GM12878 (cell line): ENCODE results near the gene COPG2. TPM values are rescaled to one million over a fixed set of nuclear protein-coding genes. Genes with fewer than 3 reads are reported as not detected.

Experiments
- ATAC-seq: fragments of 200-7000 bp; cut with Tn5 transposase; 3 replicates; pipeline ENCODE4 v1.9.1; 2020; ENCODE audit warnings: mild to moderate bottlenecking, moderate library complexity
- BruUV-seq: library from RNA; stranded (reverse); fragments of 400-500 nt; replicated peaks from 2 replicates; lab custom pipeline; 2021; lab: Mats Ljungman, UMichigan
- CTCF ChIA-PET: fragments of 300-600 bp; sonication (Branson Sonifier 250); formaldehyde crosslinking; extraction: SDS; loops from one replicate; lab custom pipeline; 2021; ENCODE audit warnings: inconsistent platforms; lab: Yijun Ruan, JAX
- POLR2A ChIA-PET: fragments of 350-600 bp; formaldehyde crosslinking; extraction: SDS; loops from one replicate; lab custom pipeline; 2021; ENCODE audit warnings: inconsistent platforms; lab: Charles Lee
- RAD21 ChIA-PET: fragments of 300-600 bp; sonication (Branson Sonifier 250); formaldehyde crosslinking; loops from one replicate; lab custom pipeline; 2023; ENCODE audit warnings: antibody characterized with exemption; ENCODE audit not compliant: unreplicated experiment; lab: Charles Lee
- SMC1A ChIA-PET: fragments of 300-600 bp; sonication (Branson Sonifier 250); formaldehyde crosslinking; loops from one replicate; lab custom pipeline; 2023; ENCODE audit not compliant: unreplicated experiment, uncharacterized antibody; lab: Charles Lee
- DNase-seq: peaks from one replicate; pipeline ENCODE4 v3.0.0-alpha.2; 2011; ENCODE audit warnings: low read depth, low spot score
- FAIRE-seq: peaks from 3 replicates; lab custom pipeline; 2011; peaks lifted over from hg19 to GRCh38; lab: Jason Lieb, UNC
- H2AFZ ChIP-seq: 2 replicates; pipeline ENCODE4 v1.6.0; 2011; ENCODE audit warnings: low read depth, low read length, control low read depth; ENCODE audit not compliant: control insufficient read depth
- H3K27ac ChIP-seq: 2 replicates; pipeline ENCODE4 v1.5.1; 2011; ENCODE audit warnings: control low read depth; ENCODE audit not compliant: control insufficient read depth, insufficient read depth
- H3K27me3 ChIP-seq, 2 experiments: replicated peaks in 1 of 2; 2 replicates each; pipeline versions ENCODE4 v1.6.0 to v1.6.1; 2011; ENCODE audit warnings: low read length in 1 of 2; ENCODE audit not compliant: control insufficient read depth in 2 of 2, insufficient read depth in 2 of 2
- H3K36me3 ChIP-seq, 2 experiments: 2 replicates each; pipeline ENCODE4 v1.5.1; 2011; ENCODE audit warnings: low read length in 1 of 2; ENCODE audit not compliant: control insufficient read depth in 2 of 2, insufficient read depth in 2 of 2
- H3K4me1 ChIP-seq: 2 replicates; pipeline ENCODE4 v1.6.1; 2011; ENCODE audit warnings: mild to moderate bottlenecking, low read length, moderate library complexity, mixed read lengths; ENCODE audit not compliant: control insufficient read depth, insufficient read depth
- H3K4me2 ChIP-seq: 2 replicates; pipeline ENCODE4 v1.6.0; 2011; ENCODE audit warnings: control low read depth; ENCODE audit not compliant: control insufficient read depth, insufficient read depth
- H3K4me3 ChIP-seq: fragments of 200-600 bp; sonication (generic); 2 replicates; pipeline ENCODE4 v1.5.1; 2016
- H3K79me2 ChIP-seq: 2 replicates; pipeline ENCODE4 v1.6.0; 2011; ENCODE audit warnings: low read length; ENCODE audit not compliant: control insufficient read depth, insufficient read depth
- H3K9ac ChIP-seq: 2 replicates; pipeline ENCODE4 v1.8.0; 2011; ENCODE audit warnings: low read length, control low read depth, mixed read lengths; ENCODE audit not compliant: control insufficient read depth, insufficient read depth
- H3K9me3 ChIP-seq: replicated peaks from 3 replicates; pipeline ENCODE4 v1.5.1; 2011; ENCODE audit warnings: mild to moderate bottlenecking, low read length; ENCODE audit not compliant: control insufficient read depth, insufficient read depth
- H4K20me1 ChIP-seq: 2 replicates; pipeline ENCODE4 v1.6.0; 2011; ENCODE audit not compliant: control insufficient read depth, insufficient read depth
- ATF2 ChIP-seq: IDR thresholded peaks from 2 replicates; pipeline ENCODE4 v1.6.1; 2012; ENCODE audit warnings: low read length, inconsistent platforms
- ATF7 ChIP-seq: fragments of 450-650 bp; IDR thresholded peaks from 2 replicates; pipeline ENCODE4 v1.6.1; 2016; ENCODE audit warnings: low read depth, mild to moderate bottlenecking
- BACH1 ChIP-seq: fragments of 450-650 bp; IDR thresholded peaks from 2 replicates; pipeline ENCODE4 v1.6.1; 2017; ENCODE audit warnings: mild to moderate bottlenecking, borderline replicate concordance
- CBX3 ChIP-seq: fragments of 200-600 bp; sonication (generic); IDR thresholded peaks from 2 replicates; pipeline ENCODE4 v1.6.1; 2016; ENCODE audit warnings: low read depth, borderline replicate concordance
- FOXK2 ChIP-seq: fragments of 450-650 bp; IDR thresholded peaks from 2 replicates; pipeline ENCODE4 v1.6.1; 2017; ENCODE audit warnings: mild to moderate bottlenecking, moderate library complexity
- PRDM15 ChIP-seq: fragments of 450-650 bp; formaldehyde crosslinking; IDR thresholded peaks from 2 replicates; pipeline ENCODE4 v1.4.0; 2020; ENCODE audit warnings: mild to moderate bottlenecking, moderate library complexity
- SREBF1 ChIP-seq: IDR thresholded peaks from 2 replicates; pipeline ENCODE4 v1.6.1; 2012; ENCODE audit warnings: mild to moderate bottlenecking, low read length
- ZZZ3 ChIP-seq: IDR thresholded peaks from 2 replicates; pipeline ENCODE4 v1.6.1; 2011; ENCODE audit warnings: low read depth; ENCODE audit not compliant: control insufficient read depth, insufficient read length
- WGBS: methylation state at CpG from one replicate; pipeline ENCODE4 v1.1.6; 2016; ENCODE audit warnings: low lambda C conversion rate; ENCODE audit not compliant: insufficient replicate concordance, insufficient coverage; ENCODE audit errors: missing lambda C conversion rate; 5-methylcytosine and 5-hydroxymethylcytosine counted together
- in situ Hi-C: fragments of 300-500 bp; cut with MboI; formaldehyde crosslinking; loops from 9 replicates; pipeline ENCODE4 v1.14.3; 2018; ENCODE audit warnings: mixed read lengths
- intact Hi-C: fragments of 100-400 bp; cut with micrococcal nuclease; formaldehyde crosslinking; loops from one replicate; pipeline ENCODE4 v1.14.2; 2022; ENCODE audit not compliant: unreplicated experiment
- polyA plus RNA-seq, 11 experiments: library from polyadenylated mRNA; depleted of rRNA in 4 of 11; unstranded in 6 of 11; stranded (reverse) in 5 of 11; fragments of >200 nt; fragmentation: Nextera tagmentation in 4 of 11; fragmentation: Illumina TruSeq in 1 of 11; extraction: Ambion mirVana in 4 of 11; extraction: Trizol in 1 of 11; gene quantifications; 1 replicate in 1 of 11; 2 replicates in 10 of 11; pipeline versions ENCODE4 v1.2.1 to v1.2.3, GENCODE V29; 2011 to 2016; ENCODE audit warnings: inconsistent platforms in 2 of 11, missing spikeins in 2 of 11, low read depth in 1 of 11
- total RNA-seq, 4 experiments: library from RNA; depleted of rRNA in 3 of 4; stranded (reverse); fragments of >200 nt in 3 of 4; fragmentation: Illumina TruSeq in 1 of 4; extraction: Trizol in 1 of 4; gene quantifications; 2 replicates each; pipeline versions ENCODE4 v1.2.1 to v1.2.3, GENCODE V29; 2013 to 2021
- TF ChIP-seq, protein P1 (sequence below): IDR thresholded peaks from 2 replicates; pipeline ENCODE4 v1.6.1; 2012; ENCODE audit warnings: mild to moderate bottlenecking, low read depth, low read length
- TF ChIP-seq, protein P2 (sequence below): IDR thresholded peaks from 2 replicates; pipeline ENCODE4 v1.6.1; 2012; ENCODE audit warnings: improper control_type of control experiment, low read depth, low read length; ENCODE audit not compliant: insufficient replicate concordance

Gene COPG2
- total and polyA plus RNA-seq, 10 of the 15 experiments (the other 5 are each of a cell fraction or from before 2014, with no cell fraction given): 3.4 to 37.8 (median 16.7) TPM

DNA sequence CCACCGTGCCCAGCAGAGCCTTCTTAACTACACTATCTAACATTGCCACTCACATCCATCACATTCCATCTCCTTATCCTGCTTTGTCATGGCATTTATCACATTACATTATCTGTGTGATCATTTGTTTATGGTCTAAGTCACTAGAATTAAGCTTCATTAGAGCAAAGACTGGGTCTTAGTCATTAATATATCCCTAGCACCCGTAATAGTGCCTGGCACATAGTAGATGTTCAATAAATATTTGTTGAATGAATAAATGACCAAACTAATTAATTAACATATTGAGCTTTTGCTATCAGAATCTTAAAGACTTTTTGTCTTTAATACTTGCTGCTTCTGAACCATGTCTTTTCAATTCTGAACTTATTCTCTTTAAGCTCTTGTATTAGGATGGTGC is 5.9 kb upstream of the COPG2 start:
- no peak for ATAC-seq
- no peak overlapping the region for H3K27ac ChIP-seq
- H3K27me3 ChIP-seq: no peaks in the 10 kb centered on the region
- POLR2A ChIA-PET: no interaction called here
- no peak overlapping the region for H3K9ac ChIP-seq
- SMC1A ChIA-PET: no interaction called here
- DNase-seq: no peak
- WGBS: 94% methylated on average over 2 of the region's 2 CpGs
- H3K4me2 ChIP-seq: no peak overlapping the region
- intact Hi-C loops (no loop called here), in situ Hi-C loops (no loop called here)
- no peaks in the 10 kb centered on the region for H3K36me3 ChIP-seq
- RAD21 ChIA-PET: interaction anchor here (0.7 kb wide), 1 partner anchor 572 kb away, joined by 5 read pairs; no protein-coding TSS in a partner anchor
- H3K9me3 ChIP-seq: no peaks in the 10 kb centered on the region
- no peaks in the 10 kb centered on the region for H3K4me1 ChIP-seq
- H3K79me2 ChIP-seq: no peaks in the 10 kb centered on the region
- FAIRE-seq: no peak
- BruUV-seq: no TSS peak
- no peak overlapping the region for H2AFZ ChIP-seq
- H3K4me3 ChIP-seq: no peak overlapping the region
- CTCF ChIA-PET: no interaction called here
- H4K20me1 ChIP-seq: no peaks in the 10 kb centered on the region
- TF ChIP-seq ZZZ3 (no peak), FOXK2 (no peak), SREBF1 (no peak), ATF7 (no peak), CBX3 (no peak), BACH1 (no peak), ATF2 (no peak), PRDM15 (CRISPR knock-in tag) (no peak)
- TF ChIP-seq, protein P1, sequence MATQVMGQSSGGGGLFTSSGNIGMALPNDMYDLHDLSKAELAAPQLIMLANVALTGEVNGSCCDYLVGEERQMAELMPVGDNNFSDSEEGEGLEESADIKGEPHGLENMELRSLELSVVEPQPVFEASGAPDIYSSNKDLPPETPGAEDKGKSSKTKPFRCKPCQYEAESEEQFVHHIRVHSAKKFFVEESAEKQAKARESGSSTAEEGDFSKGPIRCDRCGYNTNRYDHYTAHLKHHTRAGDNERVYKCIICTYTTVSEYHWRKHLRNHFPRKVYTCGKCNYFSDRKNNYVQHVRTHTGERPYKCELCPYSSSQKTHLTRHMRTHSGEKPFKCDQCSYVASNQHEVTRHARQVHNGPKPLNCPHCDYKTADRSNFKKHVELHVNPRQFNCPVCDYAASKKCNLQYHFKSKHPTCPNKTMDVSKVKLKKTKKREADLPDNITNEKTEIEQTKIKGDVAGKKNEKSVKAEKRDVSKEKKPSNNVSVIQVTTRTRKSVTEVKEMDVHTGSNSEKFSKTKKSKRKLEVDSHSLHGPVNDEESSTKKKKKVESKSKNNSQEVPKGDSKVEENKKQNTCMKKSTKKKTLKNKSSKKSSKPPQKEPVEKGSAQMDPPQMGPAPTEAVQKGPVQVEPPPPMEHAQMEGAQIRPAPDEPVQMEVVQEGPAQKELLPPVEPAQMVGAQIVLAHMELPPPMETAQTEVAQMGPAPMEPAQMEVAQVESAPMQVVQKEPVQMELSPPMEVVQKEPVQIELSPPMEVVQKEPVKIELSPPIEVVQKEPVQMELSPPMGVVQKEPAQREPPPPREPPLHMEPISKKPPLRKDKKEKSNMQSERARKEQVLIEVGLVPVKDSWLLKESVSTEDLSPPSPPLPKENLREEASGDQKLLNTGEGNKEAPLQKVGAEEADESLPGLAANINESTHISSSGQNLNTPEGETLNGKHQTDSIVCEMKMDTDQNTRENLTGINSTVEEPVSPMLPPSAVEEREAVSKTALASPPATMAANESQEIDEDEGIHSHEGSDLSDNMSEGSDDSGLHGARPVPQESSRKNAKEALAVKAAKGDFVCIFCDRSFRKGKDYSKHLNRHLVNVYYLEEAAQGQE: no peak
- TF ChIP-seq, protein P2, sequence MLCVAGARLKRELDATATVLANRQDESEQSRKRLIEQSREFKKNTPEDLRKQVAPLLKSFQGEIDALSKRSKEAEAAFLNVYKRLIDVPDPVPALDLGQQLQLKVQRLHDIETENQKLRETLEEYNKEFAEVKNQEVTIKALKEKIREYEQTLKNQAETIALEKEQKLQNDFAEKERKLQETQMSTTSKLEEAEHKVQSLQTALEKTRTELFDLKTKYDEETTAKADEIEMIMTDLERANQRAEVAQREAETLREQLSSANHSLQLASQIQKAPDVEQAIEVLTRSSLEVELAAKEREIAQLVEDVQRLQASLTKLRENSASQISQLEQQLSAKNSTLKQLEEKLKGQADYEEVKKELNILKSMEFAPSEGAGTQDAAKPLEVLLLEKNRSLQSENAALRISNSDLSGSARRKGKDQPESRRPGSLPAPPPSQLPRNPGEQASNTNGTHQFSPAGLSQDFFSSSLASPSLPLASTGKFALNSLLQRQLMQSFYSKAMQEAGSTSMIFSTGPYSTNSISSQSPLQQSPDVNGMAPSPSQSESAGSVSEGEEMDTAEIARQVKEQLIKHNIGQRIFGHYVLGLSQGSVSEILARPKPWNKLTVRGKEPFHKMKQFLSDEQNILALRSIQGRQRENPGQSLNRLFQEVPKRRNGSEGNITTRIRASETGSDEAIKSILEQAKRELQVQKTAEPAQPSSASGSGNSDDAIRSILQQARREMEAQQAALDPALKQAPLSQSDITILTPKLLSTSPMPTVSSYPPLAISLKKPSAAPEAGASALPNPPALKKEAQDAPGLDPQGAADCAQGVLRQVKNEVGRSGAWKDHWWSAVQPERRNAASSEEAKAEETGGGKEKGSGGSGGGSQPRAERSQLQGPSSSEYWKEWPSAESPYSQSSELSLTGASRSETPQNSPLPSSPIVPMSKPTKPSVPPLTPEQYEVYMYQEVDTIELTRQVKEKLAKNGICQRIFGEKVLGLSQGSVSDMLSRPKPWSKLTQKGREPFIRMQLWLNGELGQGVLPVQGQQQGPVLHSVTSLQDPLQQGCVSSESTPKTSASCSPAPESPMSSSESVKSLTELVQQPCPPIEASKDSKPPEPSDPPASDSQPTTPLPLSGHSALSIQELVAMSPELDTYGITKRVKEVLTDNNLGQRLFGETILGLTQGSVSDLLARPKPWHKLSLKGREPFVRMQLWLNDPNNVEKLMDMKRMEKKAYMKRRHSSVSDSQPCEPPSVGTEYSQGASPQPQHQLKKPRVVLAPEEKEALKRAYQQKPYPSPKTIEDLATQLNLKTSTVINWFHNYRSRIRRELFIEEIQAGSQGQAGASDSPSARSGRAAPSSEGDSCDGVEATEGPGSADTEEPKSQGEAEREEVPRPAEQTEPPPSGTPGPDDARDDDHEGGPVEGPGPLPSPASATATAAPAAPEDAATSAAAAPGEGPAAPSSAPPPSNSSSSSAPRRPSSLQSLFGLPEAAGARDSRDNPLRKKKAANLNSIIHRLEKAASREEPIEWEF: no peak
